Embryonic facial prominence (tissue), 1 donor: ENCODE results near the gene GPR25.

Source experiments
- DNase-seq: peaks from one replicate; pipeline ENCODE4 v3.0.0-alpha.2; 2016; ENCODE audit errors: extremely low spot score

GPR25 gene

DNA sequence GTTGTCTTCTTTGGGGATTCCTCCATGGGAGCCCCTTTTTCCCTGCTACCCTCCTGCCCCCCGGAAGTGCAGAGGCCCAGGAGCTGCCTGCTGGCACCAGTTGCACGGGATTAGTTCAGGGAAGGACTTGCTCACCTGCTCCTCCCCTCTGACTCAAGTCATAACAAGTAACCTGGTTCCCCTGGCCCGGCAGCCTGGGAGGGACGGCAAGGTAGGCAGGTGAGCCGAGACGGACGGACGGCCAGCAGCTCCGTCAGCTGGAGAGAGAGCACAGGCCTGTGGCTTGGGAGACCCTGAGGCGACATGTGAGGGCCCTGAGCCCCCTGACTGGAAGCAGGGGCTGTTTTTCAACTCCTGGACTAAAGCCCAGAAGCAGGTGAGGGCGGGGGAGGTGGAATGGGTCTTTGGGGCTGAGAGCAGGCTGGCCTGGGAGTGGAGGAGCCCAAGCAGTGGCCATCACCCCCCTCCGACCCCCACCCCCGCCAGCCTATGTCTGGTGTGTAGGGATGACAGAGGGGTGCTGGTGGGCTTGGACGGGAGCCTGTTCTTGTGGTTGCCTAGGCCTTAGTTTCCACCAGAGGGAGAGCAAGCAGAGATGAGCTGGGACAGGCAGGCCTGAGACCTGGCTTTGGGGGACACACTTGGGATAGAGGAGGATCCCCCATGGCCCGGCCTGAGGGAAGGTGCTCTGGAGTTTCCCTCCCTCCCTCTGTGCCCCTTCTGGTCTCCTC, 22.1 kb downstream of the GPR25 start, which contains the start of gene INAVA:
Gene INAVA, plus strand, starts transcription at position 189 of the 731 bp plus-strand sequence. CDS start 3,501 bp downstream, outside the sequence.
- no peak for DNase-seq

DNA sequence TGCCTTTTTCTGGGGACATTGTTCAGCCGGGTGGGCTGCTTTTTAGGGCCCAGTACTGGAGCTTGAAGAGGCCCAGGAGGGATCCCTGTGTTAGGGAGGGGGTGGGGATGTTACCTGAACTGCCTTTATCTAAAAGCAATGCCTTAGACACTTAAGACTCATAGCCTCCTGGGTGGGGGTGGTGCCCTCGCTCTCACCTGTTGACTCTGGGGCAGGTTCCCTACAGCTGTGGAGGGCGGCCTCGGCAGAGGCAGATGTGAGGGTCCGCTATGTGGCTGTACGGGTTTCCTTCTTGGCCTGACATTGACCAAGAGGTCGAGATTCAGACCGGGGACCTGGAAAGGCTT, 22.6 kb downstream of the GPR25 start:
- DNase-seq: no peak

DNA sequence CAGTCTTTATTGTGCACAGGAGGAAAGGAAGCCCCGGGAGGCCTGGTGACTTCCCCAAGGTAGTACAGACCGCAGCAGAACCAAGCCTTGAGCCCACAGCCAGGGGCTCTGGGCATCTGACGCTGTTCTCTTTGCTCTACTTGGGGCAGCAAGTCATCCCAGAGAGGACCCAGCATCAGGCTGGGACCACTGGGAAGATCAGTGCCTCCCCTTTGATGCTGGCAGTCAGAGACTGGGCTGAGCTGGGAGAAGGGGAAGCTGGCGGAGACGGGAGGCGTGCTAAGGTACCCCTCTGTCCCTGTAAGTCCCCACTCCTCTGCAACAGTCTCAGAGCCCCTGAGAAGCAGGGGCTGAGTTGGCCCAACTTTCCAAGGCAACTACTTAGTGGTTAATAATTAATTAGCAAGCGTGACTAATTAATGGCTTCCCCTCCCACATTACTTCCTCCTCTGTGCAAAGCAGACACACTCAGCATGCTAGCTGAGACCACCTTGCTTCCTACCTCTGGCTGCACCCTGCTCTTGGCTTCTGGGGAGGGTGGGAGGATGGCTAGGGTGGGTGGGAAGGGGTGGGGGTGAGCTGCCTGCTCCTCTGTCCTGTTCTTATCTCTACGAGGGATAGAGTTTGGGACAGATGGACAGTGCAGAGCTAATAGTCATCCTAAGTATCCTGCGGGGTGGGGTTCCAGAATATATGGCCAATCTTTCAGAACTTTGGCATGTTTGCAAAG, 23.2 kb downstream of the GPR25 start:
- DNase-seq: no peak

DNA sequence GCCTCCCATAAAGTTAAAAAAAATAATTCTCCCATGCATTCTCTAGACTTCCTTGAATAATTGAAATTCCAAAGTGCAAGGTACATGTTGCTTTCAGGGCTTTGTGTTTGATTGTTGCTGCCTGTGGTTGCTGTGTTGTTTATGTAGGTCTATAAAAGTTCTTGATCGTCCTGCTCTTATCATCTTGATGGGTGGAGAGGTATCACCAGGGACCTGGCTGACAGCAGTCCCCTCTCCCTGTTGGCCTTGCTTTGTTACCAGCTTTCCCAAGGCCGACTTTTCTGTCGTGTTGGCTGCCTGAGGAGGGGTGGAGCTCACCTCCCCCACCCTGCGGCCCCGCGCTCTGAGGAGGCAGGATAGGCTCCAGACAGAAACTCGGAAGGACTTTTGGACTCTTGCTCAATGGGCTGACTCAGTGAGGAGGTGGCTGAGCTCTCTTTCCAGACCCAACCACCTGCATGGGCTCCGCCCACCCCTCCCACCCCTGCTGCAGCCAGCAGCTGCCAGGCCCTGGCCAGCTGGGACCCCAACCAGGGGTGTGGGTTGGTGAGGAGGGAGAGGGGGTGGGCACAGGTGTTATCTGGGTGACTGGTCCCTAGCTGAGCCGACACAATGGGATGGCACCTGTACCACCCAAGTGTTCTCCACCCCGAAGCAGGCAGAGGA, 23.9 kb downstream of the GPR25 start:
- DNase-seq: no peak

DNA sequence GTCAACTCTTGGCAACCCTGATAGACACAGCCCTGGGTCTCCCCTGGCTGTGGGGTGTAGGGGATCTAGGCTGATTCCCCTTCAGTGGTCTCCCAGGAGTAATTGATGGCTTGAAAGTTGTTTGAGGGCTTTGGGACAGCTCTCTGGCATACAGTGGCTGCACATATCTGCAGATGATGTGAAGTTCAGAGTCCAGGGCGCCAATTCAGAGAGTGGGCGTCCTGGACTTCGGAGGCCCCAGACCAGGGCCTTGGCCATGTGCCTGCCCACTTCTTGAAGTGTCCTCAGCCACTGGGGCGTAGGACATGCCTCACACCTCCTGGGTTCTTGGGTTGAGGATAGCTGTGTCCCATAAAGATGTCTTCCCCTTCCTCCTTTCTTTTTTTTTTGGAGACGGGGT, 24.5 kb downstream of the GPR25 start:
- no peak for DNase-seq

DNA sequence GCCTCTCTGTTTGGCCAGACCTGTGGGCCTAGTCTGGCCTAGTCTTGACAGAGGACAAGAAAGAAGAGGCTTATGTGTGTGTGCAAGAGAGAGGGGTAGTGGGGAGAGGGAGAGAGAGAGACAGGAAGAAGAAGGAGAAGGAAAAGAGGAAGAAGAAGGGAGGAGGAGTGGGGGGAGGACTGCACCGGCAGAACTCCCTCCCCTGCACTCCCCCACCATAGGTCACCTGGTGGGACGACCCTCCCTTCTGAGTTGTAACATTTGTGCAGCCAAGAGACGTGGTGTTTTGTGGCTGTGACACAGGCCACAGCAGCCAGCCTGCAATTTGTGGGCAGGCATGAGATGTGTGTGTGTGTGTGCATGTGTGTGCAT, 26.2 kb downstream of the GPR25 start:
- no peak for DNase-seq

DNA sequence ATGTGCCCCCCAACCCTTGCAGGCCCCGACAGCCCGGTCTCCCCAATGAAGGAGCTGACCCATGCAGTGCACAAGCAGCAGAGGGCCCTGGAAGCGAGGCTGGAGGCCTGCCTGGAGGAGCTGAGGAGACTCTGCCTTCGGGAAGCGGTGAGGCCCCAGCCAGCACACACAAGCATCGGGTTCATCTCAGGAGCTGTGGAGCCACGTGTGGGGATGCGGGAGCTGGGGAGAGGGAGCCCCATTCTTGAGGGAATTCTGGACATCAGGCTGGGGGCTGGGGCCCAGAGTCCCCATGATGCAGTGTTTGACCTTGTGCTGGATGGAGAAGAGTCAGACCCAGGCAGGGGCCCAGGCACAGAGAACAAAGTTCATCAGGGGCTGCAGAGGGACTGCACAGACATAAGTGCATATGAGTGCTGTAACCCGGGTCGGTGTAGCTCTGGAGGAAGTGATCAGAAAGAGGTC, 26.7 kb downstream of the GPR25 start:
- no peak for DNase-seq

DNA sequence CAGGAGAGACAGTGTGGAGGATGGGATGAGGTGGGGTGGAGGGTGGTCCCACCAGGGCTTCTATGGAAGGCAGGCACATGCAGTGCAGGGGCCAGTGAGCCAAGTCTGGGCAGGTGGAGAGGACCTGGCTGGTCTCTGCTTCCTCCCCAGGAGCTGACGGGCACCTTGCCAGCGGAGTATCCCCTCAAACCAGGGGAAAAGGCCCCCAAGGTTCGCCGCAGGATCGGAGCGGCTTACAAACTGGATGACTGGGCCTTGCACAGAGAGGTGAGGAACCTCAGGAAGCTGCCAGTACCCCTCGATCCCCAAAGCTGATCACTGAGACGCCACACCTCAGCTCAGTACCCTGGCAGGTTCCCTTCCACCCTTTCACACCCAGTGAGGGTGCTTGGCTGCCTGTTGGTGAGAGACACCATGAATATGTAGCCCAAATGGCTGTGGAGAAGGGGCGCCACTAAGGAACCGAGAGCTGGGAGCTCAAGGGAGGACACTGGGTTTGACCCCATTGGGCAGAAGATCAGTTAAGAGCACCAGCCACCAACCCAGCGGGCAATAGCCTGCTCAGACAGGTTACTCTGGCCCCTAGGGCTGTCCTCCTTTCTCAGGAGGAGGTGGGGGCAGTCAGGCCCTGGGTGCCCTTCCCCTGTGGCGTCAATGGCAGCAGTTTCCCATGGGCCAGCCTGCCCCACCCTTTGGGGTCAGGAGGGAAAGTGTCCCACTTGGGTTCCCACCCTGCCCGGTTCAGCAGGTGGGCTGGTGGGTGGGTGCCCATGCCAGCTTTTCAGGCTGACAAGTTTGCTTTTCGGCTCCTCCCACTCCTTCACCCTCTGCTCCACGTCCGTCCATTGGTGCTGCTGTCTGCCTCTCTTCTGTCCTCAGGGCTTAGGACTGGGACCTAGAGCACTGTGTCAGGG, 27.4 kb downstream of the GPR25 start:
- DNase-seq: no peak

DNA sequence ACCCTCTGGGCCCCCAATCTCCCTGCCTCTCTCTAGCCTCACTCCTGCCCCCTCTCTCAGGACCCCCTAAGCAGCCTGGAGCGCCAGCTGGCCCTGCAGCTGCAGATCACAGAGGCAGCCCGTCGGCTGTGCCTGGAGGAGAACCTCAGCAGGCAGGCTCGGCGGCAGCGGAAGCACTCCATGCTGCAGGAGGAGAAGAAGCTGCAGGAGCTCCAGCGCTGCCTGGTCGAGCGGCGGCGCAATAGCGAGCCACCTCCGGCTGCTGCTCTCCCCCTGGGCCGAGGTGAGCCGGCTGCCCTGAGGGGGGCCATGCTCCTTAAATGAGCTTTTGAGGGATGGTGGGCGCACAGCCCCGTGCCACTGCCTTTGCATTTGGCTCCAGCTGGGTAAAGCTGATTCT, 28.1 kb downstream of the GPR25 start:
- DNase-seq: no peak

DNA sequence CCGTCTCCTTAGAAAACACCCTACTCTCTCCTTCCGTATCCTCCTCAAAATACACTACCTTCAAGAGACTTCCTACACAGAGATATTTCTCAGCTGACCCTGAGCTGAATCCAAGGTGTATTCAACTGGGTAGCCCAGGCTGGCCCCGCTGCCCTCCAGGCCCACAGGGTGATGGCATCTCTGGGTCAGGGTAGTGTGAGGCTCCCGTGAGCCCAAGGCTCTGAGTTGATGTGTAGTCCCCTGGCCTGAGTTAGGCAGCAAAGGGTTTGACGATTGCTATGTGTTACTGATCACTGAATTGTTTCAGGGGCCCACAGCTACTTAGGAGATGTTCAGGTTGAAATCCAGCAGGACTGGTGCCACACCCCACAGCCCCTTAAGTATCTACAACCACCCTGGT, 28.6 kb downstream of the GPR25 start:
- DNase-seq: no peak

DNA sequence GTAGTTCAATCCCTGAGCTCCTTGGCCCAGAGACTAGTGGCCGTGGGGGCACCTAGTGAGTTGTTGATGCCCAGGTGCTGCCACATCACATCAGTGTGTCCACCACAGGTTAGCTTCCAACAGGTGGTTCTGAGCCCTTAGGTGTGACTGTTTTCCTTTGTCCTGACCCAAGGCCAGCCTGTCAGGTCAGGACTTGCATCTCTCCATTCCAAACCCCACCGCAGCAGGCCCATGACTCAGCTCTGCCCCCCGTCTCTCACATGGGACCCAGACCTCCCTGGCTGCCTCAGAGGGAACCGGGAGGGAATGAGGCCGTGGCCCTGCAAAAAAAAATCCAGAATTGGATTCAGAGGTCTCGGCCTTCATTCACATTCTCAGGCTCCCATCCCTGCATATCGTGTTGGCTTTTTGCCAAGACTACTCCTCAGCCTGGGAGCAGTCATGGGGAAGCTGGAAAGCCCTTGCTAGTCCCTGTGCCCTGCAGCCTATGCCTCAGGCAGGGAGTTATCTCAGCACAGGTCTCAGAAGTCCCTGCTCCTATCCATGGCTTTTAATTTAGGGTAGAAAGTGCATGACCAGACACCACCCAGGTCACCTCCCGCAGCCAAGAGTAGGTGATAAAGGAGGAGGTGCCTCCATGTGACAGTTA, 29.1 kb downstream of the GPR25 start:
- no peak for DNase-seq

DNA sequence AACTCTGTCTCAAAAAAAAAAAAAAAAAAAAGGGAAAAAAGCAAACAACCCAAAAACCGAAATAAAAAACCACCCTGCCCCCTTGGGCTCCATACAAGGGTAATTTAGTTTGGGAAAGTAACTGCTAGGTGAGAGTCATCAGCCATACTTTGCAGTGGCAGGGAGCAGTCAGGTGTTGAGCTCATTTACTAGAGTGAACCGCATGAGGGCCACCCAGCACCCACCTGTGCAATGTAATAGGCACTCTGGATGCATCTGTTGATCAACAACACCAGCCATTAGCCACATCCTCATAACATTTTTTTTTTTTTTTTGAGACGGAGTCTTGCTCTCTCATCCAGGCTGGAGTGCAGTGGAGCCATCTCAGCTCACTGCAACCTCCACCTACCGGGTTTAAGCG, 31.0 kb downstream of the GPR25 start:
- DNase-seq: no peak

DNA sequence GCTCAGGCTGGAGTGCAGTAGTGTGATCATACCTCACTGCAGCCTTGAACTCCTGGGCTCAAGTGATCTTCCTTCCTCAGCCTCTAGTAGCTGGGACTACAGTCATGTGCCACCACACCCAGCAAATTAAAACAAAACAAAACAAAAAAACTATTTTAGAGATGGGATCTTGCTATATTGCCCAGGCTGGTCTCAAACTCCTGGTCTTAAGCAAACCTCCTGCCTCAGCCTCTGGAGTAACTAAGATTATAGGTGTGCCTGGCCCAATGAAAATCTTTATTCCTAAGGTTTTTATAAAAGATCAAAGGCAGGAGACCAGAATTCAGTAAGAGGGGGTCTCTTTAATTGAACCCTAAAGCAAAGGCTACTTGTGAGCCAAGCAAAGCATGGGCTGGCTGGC, 32.0 kb downstream of the GPR25 start:
- DNase-seq: no peak

DNA sequence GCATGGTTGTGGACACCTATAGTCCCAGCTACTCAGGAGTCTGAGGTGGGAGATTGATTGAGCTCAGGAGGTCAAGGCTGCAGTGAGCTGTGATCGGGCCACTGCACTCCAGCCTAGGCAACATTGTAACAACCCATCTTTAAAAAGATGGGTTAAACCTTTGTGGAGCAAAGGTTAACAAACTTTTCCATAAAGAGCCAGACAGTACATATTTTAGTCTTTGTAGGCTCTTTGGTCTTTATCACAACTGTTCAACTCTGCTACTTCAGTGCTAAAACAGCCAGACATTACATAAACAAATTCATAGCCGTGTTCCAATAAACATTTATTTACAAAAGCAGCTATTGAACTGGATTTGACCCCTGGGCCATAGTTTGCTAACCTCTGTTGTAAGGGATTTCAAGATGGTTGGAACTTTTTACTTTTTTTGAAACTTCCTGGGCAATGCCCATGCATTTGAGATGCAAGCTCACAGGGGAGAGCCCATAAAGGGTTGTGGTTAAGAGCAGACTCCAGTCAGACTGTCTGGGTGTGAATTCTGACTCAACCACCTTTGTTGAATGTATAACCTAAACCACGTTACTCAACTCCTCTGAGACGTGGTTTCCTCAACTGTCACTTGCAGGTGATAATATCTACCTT, 32.8 kb downstream of the GPR25 start:
- no peak for DNase-seq

DNA sequence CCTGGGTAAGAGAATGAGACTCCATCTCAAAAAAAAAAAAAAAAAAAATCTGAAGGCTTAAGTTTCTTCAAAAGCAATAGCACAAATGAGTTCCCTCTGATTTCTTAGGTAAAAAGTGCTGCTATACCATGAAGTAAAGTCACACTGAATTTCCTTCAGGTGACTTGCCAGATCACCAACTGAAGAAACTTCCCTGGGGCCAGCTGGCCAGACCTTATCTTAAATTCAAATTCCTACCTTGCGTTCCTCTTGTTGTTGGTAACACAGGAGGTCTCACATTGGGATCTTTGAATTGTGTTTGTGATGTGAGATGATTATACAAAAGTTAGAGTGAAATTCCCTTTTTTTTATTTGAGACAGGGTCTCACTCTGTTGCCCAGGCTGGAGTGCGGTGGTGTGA, 33.7 kb downstream of the GPR25 start:
- no peak for DNase-seq

DNA sequence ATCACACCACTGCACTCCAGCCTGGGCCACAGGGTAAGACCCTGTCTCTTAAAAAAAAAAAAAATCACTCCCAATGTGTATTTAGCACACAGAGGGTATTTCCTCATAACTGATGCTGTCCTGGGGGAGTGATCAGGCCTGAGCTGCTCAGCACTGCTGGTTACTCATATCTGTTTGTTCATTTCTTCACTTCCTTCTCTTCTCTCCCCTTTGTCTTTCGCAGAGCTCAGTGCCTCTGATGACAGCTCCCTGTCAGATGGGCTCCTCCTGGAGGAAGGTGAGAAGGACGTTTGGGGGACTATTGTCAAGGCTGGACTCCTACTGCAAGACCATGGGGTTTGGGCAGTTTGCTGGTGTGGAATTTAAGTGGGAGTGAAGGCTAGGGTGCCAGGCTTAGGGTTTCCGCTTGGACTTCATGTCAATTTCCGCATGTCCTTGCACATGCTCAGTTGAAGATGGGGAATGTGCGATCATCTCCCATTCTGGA, 34.9 kb downstream of the GPR25 start:
- no peak for DNase-seq

DNA sequence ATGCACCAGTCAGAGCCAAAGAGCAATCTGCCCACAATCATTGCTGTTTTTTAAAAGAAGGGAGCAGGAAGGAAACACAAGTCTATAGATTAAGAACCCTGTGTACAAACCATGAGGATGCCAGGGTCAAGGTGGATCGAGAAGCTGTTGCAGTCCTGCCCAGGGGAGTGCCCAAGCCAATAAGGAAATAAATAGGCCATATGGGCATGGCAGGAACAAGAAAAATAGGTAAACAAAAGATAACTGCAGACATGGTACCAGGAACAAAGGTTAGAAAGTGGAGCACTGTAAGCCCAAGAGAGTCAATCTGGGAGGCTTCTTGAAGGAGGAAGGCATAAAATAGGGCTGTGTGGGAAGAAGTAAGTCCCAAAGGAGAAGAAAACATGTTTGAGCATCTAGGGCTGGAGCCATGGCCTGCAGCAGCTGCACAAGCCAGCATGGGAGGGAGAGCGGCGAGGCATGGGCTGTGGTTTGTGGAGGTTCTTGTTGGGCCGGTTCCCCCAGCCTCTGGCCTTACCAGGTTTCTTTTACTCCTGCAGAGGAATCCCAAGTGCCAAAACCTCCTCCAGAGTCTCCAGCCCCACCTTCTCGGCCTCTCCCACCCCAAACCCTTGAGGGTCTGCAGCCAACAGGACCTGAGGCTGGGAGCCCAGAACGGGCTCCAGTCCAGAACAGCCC, 35.5 kb downstream of the GPR25 start:
- no peak for DNase-seq

DNA sequence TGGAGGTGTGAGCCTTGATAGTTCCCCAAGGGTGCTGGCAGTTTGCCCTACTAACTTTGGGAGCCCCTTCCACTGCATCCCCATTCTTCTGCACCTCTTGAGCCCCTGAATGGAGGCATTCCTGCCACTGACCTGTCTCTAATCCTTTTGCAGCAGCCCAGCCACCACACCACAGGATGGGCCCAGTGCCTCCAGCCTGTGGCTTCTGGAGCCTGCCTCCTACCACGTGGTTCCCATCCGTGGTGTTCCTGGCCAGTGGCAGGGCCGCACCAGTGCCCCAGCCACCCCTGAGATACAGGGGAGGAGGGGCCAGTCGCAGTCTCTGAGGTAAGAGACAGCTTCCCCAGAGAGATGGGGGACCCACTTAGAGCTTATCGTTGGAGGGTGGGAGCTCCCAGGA, 36.3 kb downstream of the GPR25 start:
- no peak for DNase-seq

DNA sequence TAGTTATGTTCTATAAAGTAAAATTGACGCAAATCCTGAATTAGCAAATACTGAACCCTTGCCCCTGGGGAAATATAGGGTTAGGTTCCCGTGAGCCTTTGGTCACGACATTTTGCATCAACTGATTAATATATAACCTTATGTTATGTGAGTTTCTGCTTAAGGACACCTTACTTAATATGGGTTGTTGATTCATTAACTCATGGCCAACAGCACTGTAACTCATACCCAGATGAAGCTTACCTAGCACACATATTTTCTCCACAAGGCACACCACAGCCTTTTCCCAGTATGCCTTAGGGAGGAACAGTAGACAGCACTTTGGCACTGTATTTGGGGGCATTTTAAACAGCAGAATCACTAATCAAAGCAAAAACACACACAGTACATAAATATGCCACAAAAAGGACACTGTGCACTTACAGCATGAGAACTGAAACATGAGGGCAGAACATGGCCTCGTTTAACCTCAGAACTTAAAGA, 37.0 kb downstream of the GPR25 start:
- no peak for DNase-seq

DNA sequence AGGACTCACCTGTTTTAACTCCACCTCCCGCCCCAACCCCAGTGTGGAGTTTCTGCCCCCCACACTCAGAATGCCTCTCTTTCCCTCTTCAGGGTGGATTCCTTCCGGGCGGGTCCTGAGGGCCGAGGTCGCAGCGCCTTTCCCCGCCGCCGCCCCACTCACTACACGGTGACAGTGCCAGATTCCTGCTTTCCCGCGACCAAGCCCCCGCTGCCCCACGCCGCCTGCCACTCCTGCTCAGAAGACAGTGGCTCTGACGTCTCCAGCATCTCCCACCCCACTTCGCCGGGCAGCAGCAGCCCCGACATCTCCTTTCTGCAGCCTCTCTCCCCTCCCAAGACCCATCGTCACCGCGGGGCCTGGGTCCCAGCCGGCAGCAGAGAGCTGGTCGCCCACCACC, 38.6 kb downstream of the GPR25 start:
- no peak for DNase-seq
